ENCODE data around the gene BLOC1S5.
"Not testable (repeated sequence)": the region's sequence is repeated elsewhere in the genome, so short reads cannot be mapped to it uniquely, and the experiment has no call there.

The BLOC1S5 gene

GRCh38 chr6:7992002-7992815 is 72.0 kb downstream of the BLOC1S5 start:
- no peak for DNase-seq

GRCh38 chr6:7991536-7991935 is 72.7 kb downstream of the BLOC1S5 start:
- DNase-seq = no peak

GRCh38 chr6:7986219-7986618 is 78.0 kb downstream of the BLOC1S5 start:
- DNase-seq = no peak

GRCh38 chr6:7983967-7984366 is 80.2 kb downstream of the BLOC1S5 start:
- DNase-seq = not testable (repeated sequence)

GRCh38 chr6:7979831-7980230 is 84.4 kb downstream of the BLOC1S5 start:
- DNase-seq = no peak

- DNase-seq = no peak
These were observed 85.5 kb downstream of the BLOC1S5 start for GRCh38 chr6:7978736-7979135.

- DNase-seq = no peak
These were observed 87.6 kb downstream of the BLOC1S5 start for GRCh38 chr6:7976485-7977056.

- DNase-seq = no peak
These were observed 88.4 kb downstream of the BLOC1S5 start for GRCh38 chr6:7975764-7976146.

GRCh38 chr6:7974938-7975763 is 89.0 kb downstream of the BLOC1S5 start:
- no peak for DNase-seq

GRCh38 chr6:7974565-7974937 is 89.6 kb downstream of the BLOC1S5 start:
- no peak for DNase-seq

GRCh38 chr6:7973584-7973983 is 90.6 kb downstream of the BLOC1S5 start:
- DNase-seq = no peak

GRCh38 chr6:7971499-7971898 is 92.7 kb downstream of the BLOC1S5 start:
- DNase-seq = no peak

GRCh38 chr6:7970616-7971015 is 93.6 kb downstream of the BLOC1S5 start:
- no peak for DNase-seq
